ENCODE results near the gene EML2.

- TF ChIP-seq CTCF (IDR thresholded peaks at IDR 0.05) (no peak), ZFX (IDR thresholded peaks at IDR 0.05; ENCODE audit: borderline replicate concordance) (no peak)
Observed at GRCh38 chr19:45660636-45661035, 21.4 kb upstream of the EML2 start.

Measured in 22Rv1 (cell line).